Mesothelial cell of epicardium (in vitro differentiated cells): ENCODE results near the gene ARHGEF3. TPM values are rescaled to one million over a fixed set of nuclear protein-coding genes. Genes with fewer than 3 reads are reported as not detected.

Experiments used
- DNase-seq, 2 experiments: peaks; one replicate each; pipeline ENCODE4 v3.0.0; 2021; ENCODE audit warnings: low spot score in 2 of 2; ENCODE audit not compliant: unreplicated experiment in 2 of 2
- H3K27ac Mint-ChIP-seq: 2 replicates; pipeline ENCODE4 v1.8.0; 2021; ENCODE audit warnings: mixed read lengths
- H3K27me3 Mint-ChIP-seq: 2 replicates; pipeline ENCODE4 v1.8.0; 2021; ENCODE audit warnings: low read depth, mixed read lengths
- H3K36me3 Mint-ChIP-seq: 2 replicates; pipeline ENCODE4 v1.8.0; 2021; ENCODE audit warnings: mixed read lengths
- H3K4me1 Mint-ChIP-seq: 2 replicates; pipeline ENCODE4 v1.8.0; 2021; ENCODE audit warnings: mixed read lengths
- H3K4me3 Mint-ChIP-seq: 2 replicates; pipeline ENCODE4 v1.8.0; 2021; ENCODE audit warnings: mild to moderate bottlenecking, moderate library complexity, mixed read lengths
- H3K9me3 Mint-ChIP-seq: 2 replicates; pipeline ENCODE4 v1.8.0; 2021; ENCODE audit warnings: mixed read lengths
- CTCF ChIP-seq: fragments of 200-600 bp; sonication (generic); IDR thresholded peaks from one replicate; pipeline ENCODE4 v1.5.0; 2021; ENCODE audit warnings: antibody characterized with exemption; ENCODE audit not compliant: unreplicated experiment
- total RNA-seq: library from RNA; stranded (reverse); gene quantifications from 3 replicates; pipeline ENCODE4 v1.2.1, GENCODE V29; 2021

ARHGEF3 gene
- total RNA-seq, 1 donor from 2014 or later: 29.0 TPM

DNA sequence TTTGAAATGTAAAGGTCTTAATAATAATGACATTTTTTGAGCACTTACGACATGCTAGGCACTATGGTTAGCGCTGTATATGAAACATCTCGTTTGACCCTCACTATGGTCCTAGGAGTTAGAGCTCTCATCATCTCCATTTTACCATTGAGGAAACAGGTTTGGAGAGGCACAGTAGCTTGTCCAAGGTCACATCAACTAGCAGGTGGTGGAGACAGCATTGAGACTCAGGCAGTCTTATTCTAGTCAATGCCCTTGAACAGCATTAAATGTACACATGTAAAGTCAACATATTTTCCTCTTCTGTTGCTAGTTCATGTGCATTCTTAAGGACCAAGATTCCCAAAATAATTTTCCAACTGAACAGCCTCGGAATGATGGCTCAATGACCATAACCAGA lies 4.8 kb downstream of the ARHGEF3 start:
- H3K36me3 Mint-ChIP-seq: peaks cover 5% of the 10 kb centered on the region
- H3K4me3 Mint-ChIP-seq: no peak overlapping the region
- no peak for TF ChIP-seq CTCF
- H3K27me3 Mint-ChIP-seq: no peaks in the 10 kb centered on the region
- H3K4me1 Mint-ChIP-seq: peaks cover 41% of the 10 kb centered on the region
- H3K9me3 Mint-ChIP-seq: peaks cover 3% of the 10 kb centered on the region
- H3K27ac Mint-ChIP-seq: no peak overlapping the region
- DNase-seq: no peak

DNA sequence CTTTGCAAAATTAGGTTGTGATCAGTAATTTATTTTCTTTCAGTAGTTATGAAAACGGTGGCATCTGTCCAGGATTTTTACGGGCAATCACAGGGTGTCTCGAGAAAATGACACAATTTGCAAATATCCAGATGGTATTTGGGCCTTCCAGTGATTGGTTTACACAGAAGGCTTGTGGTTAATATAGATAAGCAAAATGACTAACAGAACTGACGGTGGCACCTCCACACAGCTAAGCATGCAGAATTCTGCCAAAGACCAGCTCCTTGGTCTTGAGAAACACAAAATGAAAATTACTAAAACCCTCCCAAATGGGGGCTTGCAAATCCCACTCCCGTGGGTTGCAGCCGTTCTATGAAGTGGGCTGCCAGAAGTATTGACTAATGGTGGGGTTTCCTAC lies 5.5 kb downstream of the ARHGEF3 start:
- no peak overlapping the region for H3K4me3 Mint-ChIP-seq
- no peak for DNase-seq
- peaks cover 3% of the 10 kb centered on the region for H3K9me3 Mint-ChIP-seq
- H3K4me1 Mint-ChIP-seq: peaks cover 38% of the 10 kb centered on the region
- H3K36me3 Mint-ChIP-seq: peaks cover 5% of the 10 kb centered on the region
- no peaks in the 10 kb centered on the region for H3K27me3 Mint-ChIP-seq
- no peak for TF ChIP-seq CTCF
- H3K27ac Mint-ChIP-seq: no peak overlapping the region

GRCh38 chr3:56795829-56796185 lies 5.9 kb downstream of the ARHGEF3 start:
- peaks cover 5% of the 10 kb centered on the region for H3K36me3 Mint-ChIP-seq

GRCh38 chr3:56795097-56795828 lies 6.5 kb downstream of the ARHGEF3 start:
- TF ChIP-seq CTCF: no peak
- no peaks in the 10 kb centered on the region for H3K27me3 Mint-ChIP-seq
- DNase-seq: no peak
- H3K27ac Mint-ChIP-seq: peak overlapping the region; percentile 21
- peaks cover 37% of the 10 kb centered on the region for H3K4me1 Mint-ChIP-seq
- peaks cover 5% of the 10 kb centered on the region for H3K36me3 Mint-ChIP-seq
- H3K9me3 Mint-ChIP-seq: peaks cover 3% of the 10 kb centered on the region
- no peak overlapping the region for H3K4me3 Mint-ChIP-seq

More at GRCh38 chr3:56795829-56796185, 5.9 kb downstream of the ARHGEF3 start:
- no peak for DNase-seq
- no peak overlapping the region for H3K27ac Mint-ChIP-seq
- TF ChIP-seq CTCF: no peak
- peaks cover 3% of the 10 kb centered on the region for H3K9me3 Mint-ChIP-seq
- H3K4me1 Mint-ChIP-seq: peaks cover 37% of the 10 kb centered on the region
- no peaks in the 10 kb centered on the region for H3K27me3 Mint-ChIP-seq
- no peak overlapping the region for H3K4me3 Mint-ChIP-seq

GRCh38 chr3:56792193-56792592 lies 9.6 kb downstream of the ARHGEF3 start:
- no peak for TF ChIP-seq CTCF
- H3K27ac Mint-ChIP-seq: no peak overlapping the region
- peaks cover 31% of the 10 kb centered on the region for H3K4me1 Mint-ChIP-seq
- no peaks in the 10 kb centered on the region for H3K27me3 Mint-ChIP-seq
- peaks cover 5% of the 10 kb centered on the region for H3K36me3 Mint-ChIP-seq
- no peak overlapping the region for H3K4me3 Mint-ChIP-seq
- no peak for DNase-seq
- peaks cover 3% of the 10 kb centered on the region for H3K9me3 Mint-ChIP-seq
